Heart right ventricle (tissue), 16 donors: ENCODE data around the gene FRAT1. TPM values are rescaled to one million over a fixed set of nuclear protein-coding genes. Genes with fewer than 3 reads are reported as not detected.

Experiments
- ATAC-seq, 8 donors: fragments of 200-7000 bp; cut with Tn5 transposase; one replicate each; pipeline ENCODE4 v1.9.1; 2020; ENCODE audit warnings: mild to moderate bottlenecking in 8 of 8, moderate library complexity in 8 of 8, moderate number of reproducible peaks in 1 of 8
- DNase-seq, 2 donors: peaks; one replicate each; pipeline ENCODE4 v3.0.0-alpha.2; 2020
- H3K27ac ChIP-seq, 10 donors: fragments of 200-600 bp; sonication (generic) in 2 of 10; one replicate each; pipeline versions ENCODE4 v1.5.0 to v1.8.0; 2020 to 2022; ENCODE audit warnings: mild to moderate bottlenecking in 3 of 10
- H3K27me3 ChIP-seq, 7 donors: fragments of 200-600 bp; one replicate each; pipeline ENCODE4 v1.8.0; 2021 to 2022; ENCODE audit warnings: mild to moderate bottlenecking in 2 of 7
- H3K36me3 ChIP-seq, 9 donors: fragments of 200-600 bp; sonication (generic) in 1 of 9; one replicate each; pipeline versions ENCODE4 v1.5.0 to v1.8.0; 2020 to 2022; ENCODE audit warnings: mild to moderate bottlenecking in 2 of 9
- H3K4me1 ChIP-seq, 9 donors: fragments of 200-600 bp; sonication (generic) in 1 of 9; one replicate each; pipeline versions ENCODE4 v1.5.0 to v1.8.0; 2020 to 2022; ENCODE audit warnings: mild to moderate bottlenecking in 4 of 9
- H3K4me3 ChIP-seq, 10 donors: fragments of 200-600 bp; sonication (generic) in 2 of 10; one replicate each; pipeline versions ENCODE4 v1.5.0 to v1.8.0; 2020 to 2022; ENCODE audit warnings: mild to moderate bottlenecking in 7 of 10, moderate library complexity in 2 of 10
- H3K9me3 ChIP-seq, 11 donors: fragments of 200-600 bp in 10 of 11; sonication (generic) in 2 of 11; one replicate each; pipeline versions ENCODE4 v1.5.0 to v1.8.0; 2013 to 2022; ENCODE audit warnings: mild to moderate bottlenecking in 2 of 11, control low read depth in 1 of 11, moderate library complexity in 1 of 11
- CTCF ChIP-seq, 9 donors: fragments of 200-600 bp; sonication (generic) in 2 of 9; IDR thresholded peaks; one replicate each; pipeline versions ENCODE4 v1.5.0 to v1.8.0; 2021 to 2022; ENCODE audit warnings: antibody characterized with exemption in 9 of 9, mild to moderate bottlenecking in 5 of 9, moderate library complexity in 1 of 9
- WGBS, 2 donors: extraction: QIAGEN DNeasy Blood & Tissue Kit; methylation state at CpG; one replicate each; pipeline ENCODE4 v1.1.7; 2013; ENCODE audit warnings: inconsistent platforms in 1 of 2; 5-methylcytosine and 5-hydroxymethylcytosine counted together
- intact Hi-C, 10 donors: fragments of 100-400 bp; cut with DNase I; formaldehyde crosslinking; loops; one replicate each; pipeline versions ENCODE4 v1.11.1 to v1.14.2; 2022
- polyA plus RNA-seq, 2 donors: library from polyadenylated mRNA; stranded (reverse); fragments of 200-250 nt; gene quantifications; one replicate each; pipeline ENCODE4 v1.2.3, GENCODE V29; 2013
- total RNA-seq, 10 donors: library from RNA; stranded (reverse); fragmentation: NEBNext Ultra II Directional in 3 of 10; extraction: Animal tissue kit (Norgen Biotek cat#: 25700) in 3 of 10; gene quantifications; one replicate each; pipeline versions ENCODE4 v1.2.1 to v1.2.4, GENCODE V29; 2021 to 2023
- donor health status: Arrhythmogenic right ventricular cardiomyopathy.
- donor health status: ischemic (EF 13 %, LVEDD 7.1; RV severe dilation, severe dysfunction).
- donor health status: healthy with polysubstance abuse.
- donor health status: DM: no; HTN: yes; CAD: no.
- donor health status: DM: no; HTN: no; CAD: no.
- donor health status: ischemic (EF 25% LVEDD 6.9; RV normal size, moderate dysfunction).
- donor health status: ischemic (EF 25% LVEDD 5.7; RV mildly dilated, moderate dysfunction).
- donor health status: healthy.
- donor health status: DM: yes; HTN: yes; CAD: no.
- donor health status: Ischemic cardiomyopathy.
- donor health status: ischemic (EF 35%, LVEDD 5.7; RV mildly dilated, moderate dysfunction).
- donor health status: nonischemic (EF 11% LVEDD 7.7; RV severe dilation, severe dysfunction).
- donor health status: DM: yes; HTN: yes; CAD: no.
- donor health status: PGD.
- donor health status: ischemic (EF 29% LVEDD 5.4; RV normal size, mild dysfunction).
- donor health status: nonischemic (EF 23%, LVEDD 6.1; RV moderate dilation, normal function).

The FRAT1 gene
- total and polyA plus RNA-seq, 12 donors = 1.3 to 6.6 (median 3.0) TPM

- Histone ChIP-seq H3K27me3 (no peaks in the 10 kb centered on the region), H3K4me1 (no peaks in the 10 kb centered on the region), H3K9me3 (no peaks in the 10 kb centered on the region), H3K36me3 (peaks cover 0 to 19% (median 0%) of the 10 kb centered on the region in 9 donors), H3K27ac (no peak overlapping the region), H3K4me3 (no peak overlapping the region)
- TF ChIP-seq CTCF (IDR thresholded peaks at IDR 0.05) = no peak
- no peak for DNase-seq
- ATAC-seq = no peak
- intact Hi-C loops = loop anchor here in 1 of 10 donors (10.0 kb wide), 1 partner anchor 63 kb away; no protein-coding TSS in a partner anchor
- WGBS, 2 donors = 98 to 100% methylated on average over 4 of the region's 4 CpGs
Measured at GRCh38 chr10:97347317-97347716, 28.2 kb downstream of the FRAT1 start.

- Histone ChIP-seq H3K27ac (no peak overlapping the region), H3K9me3 (no peaks in the 10 kb centered on the region), H3K4me1 (peaks cover 0 to 15% (median 0%) of the 10 kb centered on the region in 9 donors), H3K4me3 (no peak overlapping the region), H3K36me3 (peaks cover 0 to 32% (median 0%) of the 10 kb centered on the region in 9 donors), H3K27me3 (no peaks in the 10 kb centered on the region)
- intact Hi-C loops = loop anchor here in 1 of 10 donors (10.0 kb wide), 1 partner anchor 65 kb away; no protein-coding TSS in a partner anchor
- no peak for TF ChIP-seq CTCF (IDR thresholded peaks at IDR 0.05)
- DNase-seq (no peak), ATAC-seq (no peak)
- 86 to 89% methylated on average over 12 of the region's 12 CpGs for WGBS, 2 donors
Measured at GRCh38 chr10:97349752-97350513, 30.9 kb downstream of the FRAT1 start.

GRCh38 chr10:97353945-97354344 is 34.9 kb downstream of the FRAT1 start:
- ATAC-seq (peak in 2 of 8 donors; percentile 17 to 39), DNase-seq (no peak)
- H3K27ac ChIP-seq = peak overlapping the region in 2 of 10 donors; percentile 12 to 72

More at GRCh38 chr10:97353945-97354344, 34.9 kb downstream of the FRAT1 start:
- TF ChIP-seq CTCF (IDR thresholded peaks at IDR 0.05) = no peak
- H3K9me3 ChIP-seq = no peaks in the 10 kb centered on the region
- WGBS, 2 donors = 84 to 94% methylated on average over 4 of the region's 4 CpGs
- H3K4me3 ChIP-seq = no peak overlapping the region
- intact Hi-C loops = loop anchor here in 2 of 10 donors (2.0 kb wide), 1 partner anchor 75 kb away; no protein-coding TSS in a partner anchor
- peaks cover 0 to 37% (median 15%) of the 10 kb centered on the region in 9 donors for H3K4me1 ChIP-seq
- no peaks in the 10 kb centered on the region for H3K27me3 ChIP-seq
- peaks cover 0 to 71% (median 18%) of the 10 kb centered on the region in 9 donors for H3K36me3 ChIP-seq
